A549 (cell line): ENCODE measurements around the gene MMP2. TPM values are rescaled to one million over a fixed set of nuclear protein-coding genes. Genes with fewer than 3 reads are reported as not detected.

ENCODE experiments used
- ATAC-seq, 2 experiments: fragments of 200-7000 bp in 1 of 2; fragments of >200 bp in 1 of 2; cut with Nextera tagmentation in 1 of 2; cut with Tn5 transposase in 1 of 2; 3 replicates each; pipeline versions ENCODE4 v1.8.0 to v1.9.1; 2018 to 2020; ENCODE audit warnings: mild to moderate bottlenecking in 1 of 2, moderate library complexity in 1 of 2
- CTCF ChIA-PET: fragments of 300-600 bp; sonication (Branson Sonifier 250); formaldehyde crosslinking; extraction: SDS; loops from one replicate; lab custom pipeline; 2021; ENCODE audit warnings: antibody characterized with exemption, inconsistent platforms; lab: Yijun Ruan, JAX
- POLR2A ChIA-PET: fragments of 350-600 bp; formaldehyde crosslinking; extraction: SDS; loops from one replicate; lab custom pipeline; 2021; ENCODE audit warnings: antibody characterized with exemption, inconsistent platforms; lab: Yijun Ruan, JAX
- DNase-seq, 2 experiments: peaks; one replicate each; pipeline versions ENCODE4 v3.0.0 to v3.0.0-alpha.2; 2011 to 2016; ENCODE audit warnings: low read depth in 1 of 2, low spot score in 1 of 2
- FAIRE-seq: peaks from 2 replicates; lab custom pipeline; 2011; peaks lifted over from hg19 to GRCh38; lab: Jason Lieb, UNC
- H3K27ac ChIP-seq, 2 experiments: fragments of >200 bp; sonication (Bioruptor Twin); formaldehyde crosslinking; 3 replicates each; pipeline ENCODE4 v1.5.1; 2016 to 2017
- H3K4me1 ChIP-seq: fragments of >200 bp; sonication (Bioruptor Twin); formaldehyde crosslinking; 3 replicates; pipeline ENCODE4 v1.6.1; 2016
- H3K4me2 ChIP-seq: fragments of >200 bp; sonication (Bioruptor Twin); formaldehyde crosslinking; 3 replicates; pipeline ENCODE4 v1.6.1; 2016
- H3K4me3 ChIP-seq: fragments of >200 bp; sonication (Bioruptor Twin); formaldehyde crosslinking; 3 replicates; pipeline ENCODE4 v1.5.1; 2016
- H3K9me3 ChIP-seq: fragments of >200 bp; sonication (Bioruptor Twin); formaldehyde crosslinking; 3 replicates; pipeline ENCODE4 v1.6.1; 2016
- CEBPB ChIP-seq, 2 experiments: fragments of >200 bp in 1 of 2; sonication (Bioruptor Twin) in 1 of 2; formaldehyde crosslinking in 1 of 2; IDR thresholded peaks; 2 replicates each; pipeline ENCODE4 v1.6.1; 2012 to 2016
- CTCF ChIP-seq: fragments of >200 bp; sonication (Bioruptor Twin); formaldehyde crosslinking; IDR thresholded peaks from 3 replicates; pipeline ENCODE4 v1.5.1; 2016
- E2F6 ChIP-seq: IDR thresholded peaks from 2 replicates; pipeline ENCODE4 v1.6.1; 2012; ENCODE audit warnings: low read depth, borderline replicate concordance
- ELK1 ChIP-seq: fragments of 150-350 bp; IDR thresholded peaks from 2 replicates; pipeline ENCODE4 v1.6.1; 2014; ENCODE audit warnings: low read depth, mild to moderate bottlenecking, low read length
- ESRRA ChIP-seq: fragments of 150-350 bp; IDR thresholded peaks from 2 replicates; pipeline ENCODE4 v1.6.1; 2014; ENCODE audit warnings: mild to moderate bottlenecking, low read length, borderline replicate concordance
- FOSB ChIP-seq: fragments of 250-450 bp; sonication (Bioruptor Pico); IDR thresholded peaks from 2 replicates; pipeline ENCODE4 v1.5.0; 2020; ENCODE audit warnings: mild to moderate bottlenecking, moderate library complexity
- HDAC2 ChIP-seq: fragments of 200-600 bp; sonication (generic); IDR thresholded peaks from 2 replicates; pipeline ENCODE4 v1.6.1; 2016
- HEYL ChIP-seq: fragments of 250-450 bp; sonication (Bioruptor Pico); IDR thresholded peaks from 2 replicates; pipeline ENCODE4 v1.8.0; 2021; ENCODE audit warnings: mild to moderate bottlenecking, moderate library complexity
- HMGXB4 ChIP-seq: fragments of 250-450 bp; sonication (Bioruptor Pico); IDR thresholded peaks from 2 replicates; pipeline ENCODE4 v1.5.0; 2021; ENCODE audit warnings: mild to moderate bottlenecking, moderate library complexity, borderline replicate concordance
- HOXB5 ChIP-seq: fragments of 250-450 bp; sonication (Bioruptor Pico); IDR thresholded peaks from 2 replicates; pipeline ENCODE4 v1.5.0; 2020; ENCODE audit warnings: mild to moderate bottlenecking, moderate library complexity
- JUN ChIP-seq, 2 experiments: fragments of >200 bp; sonication (Bioruptor Twin); formaldehyde crosslinking; IDR thresholded peaks; 2 replicates in 1 of 2; 3 replicates in 1 of 2; pipeline ENCODE4 v1.6.1; 2016 to 2017
- JUNB ChIP-seq: fragments of >200 bp; sonication (Bioruptor Twin); formaldehyde crosslinking; IDR thresholded peaks from 2 replicates; pipeline ENCODE4 v1.6.1; 2016
- NPAS2 ChIP-seq: fragments of 250-450 bp; sonication (Bioruptor Pico); IDR thresholded peaks from 2 replicates; pipeline ENCODE4 v1.8.0; 2022; ENCODE audit warnings: mild to moderate bottlenecking, moderate library complexity, borderline replicate concordance
- NR3C1 ChIP-seq: fragments of >200 bp; sonication (Bioruptor Twin); formaldehyde crosslinking; IDR thresholded peaks from 3 replicates; pipeline ENCODE4 v1.6.1; 2017
- RAD21 ChIP-seq, 2 experiments: fragments of >200 bp in 1 of 2; sonication (Bioruptor Twin) in 1 of 2; formaldehyde crosslinking in 1 of 2; IDR thresholded peaks in 1 of 2; conservative IDR thresholded peaks in 1 of 2; 2 replicates in 1 of 2; 3 replicates in 1 of 2; pipeline ENCODE4 v1.6.1; 2012 to 2018; ENCODE audit warnings: inconsistent platforms in 1 of 2
- RNF2 ChIP-seq: fragments of 200-600 bp; sonication (generic); IDR thresholded peaks from 2 replicates; pipeline ENCODE4 v1.6.1; 2016; ENCODE audit warnings: low read depth, mild to moderate bottlenecking, antibody characterized with exemption, moderate library complexity, borderline replicate concordance
- SMC3 ChIP-seq: fragments of >200 bp; sonication (Bioruptor Twin); formaldehyde crosslinking; IDR thresholded peaks from 3 replicates; pipeline ENCODE4 v1.6.1; 2018; ENCODE audit warnings: inconsistent platforms
- TFCP2L1 ChIP-seq: fragments of 250-450 bp; sonication (Bioruptor Pico); IDR thresholded peaks from 2 replicates; pipeline ENCODE4 v1.5.0; 2021; ENCODE audit warnings: mild to moderate bottlenecking
- TP53 ChIP-seq: fragments of 250-450 bp; sonication (Bioruptor Pico); IDR thresholded peaks from 2 replicates; pipeline ENCODE4 v1.5.0; 2021; ENCODE audit warnings: mild to moderate bottlenecking, moderate library complexity
- ZSCAN20 ChIP-seq: fragments of 250-450 bp; sonication (Bioruptor Pico); IDR thresholded peaks from 2 replicates; pipeline ENCODE4 v1.8.0; 2022; ENCODE audit warnings: mild to moderate bottlenecking, moderate library complexity
- WGBS: methylation state at CpG from one replicate; pipeline ENCODE4 v1.1.6; 2017; ENCODE audit errors: missing lambda C conversion rate; 5-methylcytosine and 5-hydroxymethylcytosine counted together
- polyA plus RNA-seq, 4 experiments: library from polyadenylated mRNA; depleted of rRNA in 3 of 4; stranded (reverse); fragments of >200 nt; fragmentation: RNase III in 1 of 4; extraction: RNeasy Plus Mini Kit Qiagen cat#74134 plus additional on column Dnase treatment in 1 of 4; gene quantifications; 2 replicates in 3 of 4; 3 replicates in 1 of 4; pipeline ENCODE4 v1.2.3, GENCODE V29; 2011 to 2017

The MMP2 gene
- polyA plus RNA-seq, 2 of the 4 experiments (the other 2 are of a cell fraction): 11.5 to 11.8 TPM

- TF ChIP-seq HMGXB4 (CRISPR knock-in tag) (no peak), ESRRA (no peak), JUNB (no peak), NR3C1 (no peak), E2F6 (no peak), RNF2 (no peak), RAD21 (conservative IDR thresholded peaks at IDR 0.05 in 1 of 2, IDR thresholded peaks at IDR 0.05 in 1 of 2) (peak; percentile 100), JUN (IDR thresholded peaks at IDR 0.05) (no peak), CTCF (peak; percentile 100), HEYL (CRISPR knock-in tag) (no peak), HOXB5 (no peak)
- TF ChIP-seq, all 56 proteins: peak for 5
Measured at GRCh38 chr16:55465077-55465896, 13.7 kb upstream of the MMP2 start (continued).

GRCh38 chr16:55466209-55466608 lies 12.8 kb upstream of the MMP2 start:
- POLR2A ChIA-PET: no interaction called here
- ATAC-seq (no peak), FAIRE-seq (no peak), DNase-seq (no peak)
- Histone ChIP-seq H3K27ac (no peak overlapping the region), H3K4me2 (no peak overlapping the region), H3K4me1 (peaks cover 10% of the 10 kb centered on the region), H3K4me3 (no peak overlapping the region), H3K9me3 (no peaks in the 10 kb centered on the region)
- TF ChIP-seq ZSCAN20 (no peak), TFCP2L1 (CRISPR knock-in tag) (no peak), FOSB (no peak), TP53 (CRISPR knock-in tag) (no peak), ELK1 (no peak), ESRRA (no peak), NPAS2 (no peak), HDAC2 (no peak)
- WGBS: 65% methylated on average over 4 of the region's 4 CpGs
- CTCF ChIA-PET: interaction anchor here (1.2 to 16.8 kb wide), 13 partner anchors 9 to 235 kb away, joined by 3 to 554 read pairs (median 19); no protein-coding TSS in a partner anchor

- no peak for FAIRE-seq
- H3K4me3 ChIP-seq: no peak overlapping the region
- DNase-seq: no peak
- CTCF ChIA-PET: interaction anchor here (0.5 to 16.8 kb wide), 6 partner anchors 27 to 233 kb away, joined by 3 to 554 read pairs (median 3); partner anchors contain the start of gene CAPNS2
- WGBS: 71% methylated on average over 3 of the region's 3 CpGs
- ATAC-seq: no peak
- no peak overlapping the region for H3K4me2 ChIP-seq
- peaks cover 27% of the 10 kb centered on the region for H3K4me1 ChIP-seq
- POLR2A ChIA-PET: no interaction called here
- H3K9me3 ChIP-seq: no peaks in the 10 kb centered on the region
- TF ChIP-seq CEBPB (IDR thresholded peaks at IDR 0.05): no peak
- TF ChIP-seq SMC3: no peak
- H3K27ac ChIP-seq: no peak overlapping the region
Measured at GRCh38 chr16:55467898-55468297, 11.1 kb upstream of the MMP2 start.
